SJSA1 (cell line): Measurements from ENCODE around the gene ELAC2. TPM values are rescaled to one million over a fixed set of nuclear protein-coding genes. Genes with fewer than 3 reads are reported as not detected.

ENCODE experiments used
- DNase-seq, 2 experiments: peaks; one replicate each; pipeline ENCODE4 v3.0.0-alpha.2; 2015 to 2020; ENCODE audit warnings: low spot score in 2 of 2, low read depth in 1 of 2
- H3K27ac ChIP-seq: fragments of 250-450 bp; sonication (Bioruptor Pico); 2 replicates; pipeline ENCODE4 v1.5.1; 2020; ENCODE audit warnings: mild to moderate bottlenecking, moderate library complexity
- H3K27me3 ChIP-seq: fragments of 250-450 bp; sonication (Bioruptor Pico); replicated peaks from 2 replicates; pipeline ENCODE4 v1.5.1; 2020; ENCODE audit warnings: mild to moderate bottlenecking, moderate library complexity
- H3K36me3 ChIP-seq: fragments of 250-450 bp; sonication (Bioruptor Pico); 2 replicates; pipeline ENCODE4 v1.5.1; 2020; ENCODE audit warnings: mild to moderate bottlenecking
- H3K4me1 ChIP-seq: fragments of 250-450 bp; sonication (Bioruptor Pico); replicated peaks from 2 replicates; pipeline ENCODE4 v1.6.1; 2021; ENCODE audit warnings: mild to moderate bottlenecking
- H3K4me3 ChIP-seq: fragments of 250-450 bp; sonication (Bioruptor Pico); 2 replicates; pipeline ENCODE4 v1.5.1; 2020; ENCODE audit warnings: mild to moderate bottlenecking
- H3K9me3 ChIP-seq: fragments of 250-450 bp; sonication (Bioruptor Pico); replicated peaks from 2 replicates; pipeline ENCODE4 v1.5.1; 2020; ENCODE audit warnings: mild to moderate bottlenecking
- total RNA-seq: library from RNA; depleted of rRNA; stranded (reverse); fragments of >200 nt; shearing (Covaris generic); gene quantifications from 2 replicates; pipeline ENCODE4 v1.2.3, GENCODE V29; 2014

Gene ELAC2
- total RNA-seq, 1 experiment from 2014 or later = 55.7 TPM

DNA sequence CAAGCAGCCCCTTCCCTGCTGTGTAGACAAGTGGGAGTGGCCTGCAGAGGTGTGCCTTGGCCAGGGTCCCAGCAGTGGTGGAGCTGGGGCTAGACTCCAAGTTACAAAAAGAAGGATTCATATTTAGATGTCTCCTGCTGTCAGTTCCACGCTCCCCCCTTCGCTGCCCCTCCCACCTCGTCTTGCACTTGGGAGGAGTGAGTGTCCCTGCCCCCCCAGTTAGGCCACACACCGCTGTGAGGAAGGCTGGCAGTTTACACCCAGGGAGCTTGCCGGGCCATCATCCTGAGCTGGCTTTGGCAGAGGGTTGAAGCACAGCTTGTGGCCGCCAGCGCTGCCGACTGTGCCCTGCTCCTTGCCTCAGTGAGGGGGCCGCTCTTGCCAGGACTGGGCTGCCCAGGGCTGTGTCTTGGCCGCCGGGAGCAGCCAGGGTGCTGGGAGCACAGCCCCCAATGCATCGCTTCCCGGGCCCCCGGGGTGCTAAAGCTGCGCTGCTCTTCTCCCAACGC lies 44.3 kb downstream of the ELAC2 start:
- Histone ChIP-seq H3K9me3 (no peaks in the 10 kb centered on the region), H3K4me3 (peak overlapping the region; percentile 21), H3K27ac (no peak overlapping the region), H3K27me3 (no peaks in the 10 kb centered on the region), H3K36me3 (no peaks in the 10 kb centered on the region), H3K4me1 (peaks cover 8% of the 10 kb centered on the region)
- no peak for DNase-seq

DNA sequence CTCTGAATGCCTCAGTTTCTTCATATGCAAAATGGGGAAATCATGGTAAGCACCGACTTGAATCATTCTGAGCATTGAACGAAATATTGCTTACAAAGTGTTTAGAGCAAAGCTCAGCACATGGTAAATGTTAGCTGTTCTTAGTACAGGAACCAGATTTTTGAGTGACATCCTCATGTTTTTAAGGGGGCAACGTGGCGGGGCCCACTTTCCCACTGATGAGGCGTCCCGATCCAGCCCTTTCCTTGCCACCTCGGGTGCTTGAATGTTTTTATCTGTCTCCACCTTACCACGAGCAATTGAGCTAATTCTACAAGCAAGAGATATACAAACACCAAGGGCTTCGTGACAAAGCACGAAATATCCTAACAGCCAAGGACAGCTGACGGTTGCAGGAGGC lies 49.9 kb downstream of the ELAC2 start:
- H3K27me3 ChIP-seq = no peaks in the 10 kb centered on the region

DNA sequence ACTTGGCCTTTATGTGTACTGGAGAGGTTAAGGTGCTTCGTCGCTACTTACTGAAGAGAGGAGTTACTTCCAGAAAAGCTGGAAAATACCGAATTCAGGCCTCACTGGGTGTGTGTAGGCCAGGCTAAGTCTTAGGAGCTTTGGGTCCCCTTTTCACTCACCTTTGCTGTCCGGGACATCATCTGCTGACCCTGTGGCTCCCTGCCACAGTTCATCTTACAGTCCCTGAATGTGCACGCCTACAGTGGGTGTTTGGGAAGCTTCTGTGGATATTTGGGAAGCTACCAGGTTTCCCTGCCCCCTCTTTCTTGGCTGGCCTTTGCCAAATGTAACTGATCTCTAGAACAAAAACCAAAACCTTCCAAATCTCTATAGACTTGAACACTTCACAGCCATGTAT lies 51.4 kb downstream of the ELAC2 start:
- H3K27ac ChIP-seq = no peak overlapping the region
- no peaks in the 10 kb centered on the region for H3K36me3 ChIP-seq

More for the DNA sequence above, 49.9 kb downstream of the ELAC2 start:
- no peak for DNase-seq
- Histone ChIP-seq H3K9me3 (no peaks in the 10 kb centered on the region), H3K4me3 (no peak overlapping the region), H3K36me3 (no peaks in the 10 kb centered on the region), H3K4me1 (no peaks in the 10 kb centered on the region), H3K27ac (no peak overlapping the region)

DNA sequence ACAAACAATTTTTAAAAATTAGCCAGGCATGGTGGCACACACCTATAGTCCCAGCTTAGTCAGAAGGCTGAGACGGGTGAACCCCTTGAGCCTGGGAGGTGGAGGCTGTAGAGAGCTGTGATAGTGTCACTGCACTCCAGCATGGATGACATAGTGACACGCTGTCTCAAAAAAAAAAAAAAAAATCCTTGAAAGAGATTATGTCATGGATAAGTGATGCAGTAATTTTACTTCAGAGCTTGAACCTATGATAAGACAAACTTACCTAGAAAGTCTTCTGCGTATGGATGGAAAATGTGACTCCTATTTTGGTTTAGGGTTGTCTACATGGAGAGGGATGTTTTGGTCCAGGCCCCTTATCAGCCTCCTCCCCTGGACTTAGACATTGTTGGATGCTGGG lies 51.8 kb downstream of the ELAC2 start:
- H3K27me3 ChIP-seq = no peaks in the 10 kb centered on the region
- H3K4me1 ChIP-seq = no peaks in the 10 kb centered on the region
- no peak overlapping the region for H3K4me3 ChIP-seq
- no peaks in the 10 kb centered on the region for H3K9me3 ChIP-seq
- no peaks in the 10 kb centered on the region for H3K36me3 ChIP-seq
- DNase-seq = no peak
- no peak overlapping the region for H3K27ac ChIP-seq

More for the DNA sequence above, 51.4 kb downstream of the ELAC2 start:
- no peaks in the 10 kb centered on the region for H3K27me3 ChIP-seq
- H3K9me3 ChIP-seq = no peaks in the 10 kb centered on the region
- H3K4me3 ChIP-seq = no peak overlapping the region
- DNase-seq = no peak
- H3K4me1 ChIP-seq = no peaks in the 10 kb centered on the region

DNA sequence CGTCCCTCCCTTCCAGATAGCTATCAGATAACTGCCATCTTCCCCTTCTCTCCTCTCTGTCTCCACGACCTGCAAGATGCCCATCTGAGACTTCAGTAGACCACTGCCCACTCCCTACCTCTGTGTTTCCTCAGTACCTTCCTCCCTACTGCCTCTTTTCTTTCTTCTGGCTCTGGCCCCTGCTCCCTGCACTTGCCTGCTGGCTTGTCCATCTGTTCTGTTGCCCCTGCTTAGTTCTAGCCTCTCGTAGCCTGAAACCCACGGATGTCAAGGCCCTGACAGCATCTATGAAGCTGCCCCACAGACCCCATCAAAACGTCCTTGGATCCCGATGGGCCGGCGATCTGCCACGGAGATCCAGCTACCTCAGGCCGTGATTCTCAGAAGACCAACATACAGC lies 53.0 kb downstream of the ELAC2 start:
- Histone ChIP-seq H3K4me1 (no peaks in the 10 kb centered on the region), H3K27me3 (no peaks in the 10 kb centered on the region), H3K36me3 (no peaks in the 10 kb centered on the region), H3K9me3 (no peaks in the 10 kb centered on the region), H3K27ac (no peak overlapping the region), H3K4me3 (no peak overlapping the region)
- no peak for DNase-seq

DNA sequence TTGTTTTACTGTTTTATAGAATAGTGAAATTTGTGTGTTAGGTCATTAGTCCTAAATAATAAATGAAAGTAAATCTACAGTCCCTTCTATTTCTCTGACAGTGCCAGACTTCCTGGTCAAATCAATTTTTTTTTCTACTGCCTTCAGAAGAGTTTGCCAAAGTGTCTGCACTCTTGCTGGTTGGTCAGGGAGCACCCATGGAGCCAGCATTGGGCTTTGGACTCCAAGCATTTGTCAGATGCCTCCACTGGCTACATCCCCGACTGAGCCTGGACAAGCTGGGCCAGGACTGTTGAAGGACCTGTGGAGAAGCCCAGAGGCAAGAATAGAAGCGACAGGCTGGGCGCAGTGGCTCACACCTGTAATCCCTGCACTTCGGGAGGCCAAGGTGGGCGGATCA lies 53.7 kb downstream of the ELAC2 start:
- DNase-seq = no peak
- no peaks in the 10 kb centered on the region for H3K36me3 ChIP-seq

DNA sequence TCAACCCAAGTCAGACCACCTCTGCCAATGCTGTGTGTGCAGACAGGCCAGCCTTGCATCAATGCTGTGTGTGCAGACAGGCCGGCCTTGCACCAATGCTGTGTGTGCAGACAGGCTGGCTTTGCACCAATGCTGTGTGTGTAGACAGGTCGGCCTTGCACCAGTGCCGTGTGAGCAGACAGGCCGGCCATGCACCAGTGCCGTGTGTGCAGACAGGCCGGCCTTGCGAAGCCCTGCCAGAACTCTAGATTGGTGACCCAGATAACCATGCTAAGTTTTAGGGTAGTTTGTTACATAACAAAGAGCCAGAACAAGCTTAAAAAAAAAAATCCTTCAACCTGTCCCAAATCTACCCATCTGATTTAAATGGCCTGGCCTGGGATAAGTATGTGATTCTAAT lies 54.3 kb downstream of the ELAC2 start:
- Histone ChIP-seq H3K27me3 (no peaks in the 10 kb centered on the region), H3K4me1 (no peaks in the 10 kb centered on the region), H3K4me3 (no peak overlapping the region), H3K9me3 (no peaks in the 10 kb centered on the region), H3K36me3 (no peaks in the 10 kb centered on the region), H3K27ac (no peak overlapping the region)
- DNase-seq = no peak

More for the DNA sequence above, 53.7 kb downstream of the ELAC2 start:
- Histone ChIP-seq H3K4me3 (no peak overlapping the region), H3K9me3 (no peaks in the 10 kb centered on the region), H3K4me1 (no peaks in the 10 kb centered on the region), H3K27ac (no peak overlapping the region), H3K27me3 (no peaks in the 10 kb centered on the region)

DNA sequence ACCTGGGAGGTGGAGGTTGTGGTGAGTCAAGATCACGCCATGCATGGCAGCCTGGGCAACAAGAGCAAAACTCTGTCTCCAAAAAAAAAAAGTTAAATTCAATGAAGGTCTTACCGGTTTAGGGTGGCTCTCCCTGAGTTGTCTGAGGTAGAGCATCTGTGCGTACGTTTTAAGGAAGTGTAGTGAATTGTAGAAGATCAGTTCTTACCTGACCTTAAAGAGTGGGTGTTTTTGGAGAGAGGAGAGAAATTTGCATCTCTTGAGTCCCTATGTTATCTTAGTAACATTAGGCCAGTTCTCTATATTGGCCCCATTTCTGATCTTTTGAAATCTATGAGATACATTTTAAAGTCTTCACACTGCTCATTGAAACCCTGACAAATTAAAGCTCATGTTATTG lies 56.2 kb downstream of the ELAC2 start:
- Histone ChIP-seq H3K4me1 (no peaks in the 10 kb centered on the region), H3K27ac (no peak overlapping the region), H3K36me3 (no peaks in the 10 kb centered on the region), H3K9me3 (no peaks in the 10 kb centered on the region), H3K4me3 (no peak overlapping the region), H3K27me3 (no peaks in the 10 kb centered on the region)
- no peak for DNase-seq

DNA sequence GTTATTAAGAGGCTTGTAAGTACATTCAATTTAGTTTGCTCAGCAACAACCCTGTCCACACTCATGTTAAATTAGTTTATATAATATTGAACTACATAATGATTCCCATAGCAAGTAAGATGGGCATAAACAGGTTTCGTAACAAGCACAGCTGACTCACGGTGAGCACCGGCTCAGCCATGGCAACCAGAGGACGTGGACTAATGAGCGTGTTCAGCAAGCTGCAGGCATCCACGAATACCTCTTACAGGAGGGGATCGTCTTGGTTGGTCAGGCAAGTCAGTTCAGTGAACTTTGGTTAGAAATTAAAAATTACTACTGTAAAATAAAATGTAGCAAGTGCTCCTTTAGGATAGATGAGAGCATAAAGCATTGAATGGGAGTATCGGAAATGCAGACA lies 58.4 kb downstream of the ELAC2 start:
- H3K27ac ChIP-seq = no peak overlapping the region
- no peaks in the 10 kb centered on the region for H3K36me3 ChIP-seq
- H3K4me3 ChIP-seq = no peak overlapping the region
- DNase-seq = no peak
- H3K9me3 ChIP-seq = no peaks in the 10 kb centered on the region
- H3K4me1 ChIP-seq = no peaks in the 10 kb centered on the region
- H3K27me3 ChIP-seq = no peaks in the 10 kb centered on the region

DNA sequence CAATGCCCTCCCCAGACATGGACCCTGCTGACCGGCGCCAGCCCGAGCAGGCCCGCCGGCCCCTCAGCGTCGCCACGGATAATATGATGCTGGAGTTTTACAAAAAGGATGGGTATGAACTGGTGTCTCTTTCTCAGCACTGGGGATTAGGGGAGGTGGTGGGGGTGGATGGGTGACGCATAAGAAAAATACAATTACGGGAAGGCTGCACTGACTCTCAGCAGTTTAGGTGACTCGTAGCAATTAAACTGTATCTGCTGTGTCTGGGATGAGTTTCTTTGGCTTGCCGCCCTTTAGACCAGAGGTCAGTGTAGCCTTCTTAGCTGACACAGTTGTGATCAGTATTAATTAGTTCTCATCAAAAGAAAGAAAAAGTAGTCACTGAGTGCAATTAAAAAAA lies 59.0 kb downstream of the ELAC2 start:
- Histone ChIP-seq H3K4me1 (no peaks in the 10 kb centered on the region), H3K9me3 (no peaks in the 10 kb centered on the region), H3K27ac (no peak overlapping the region), H3K4me3 (no peak overlapping the region), H3K36me3 (no peaks in the 10 kb centered on the region), H3K27me3 (no peaks in the 10 kb centered on the region)
- no peak for DNase-seq

DNA sequence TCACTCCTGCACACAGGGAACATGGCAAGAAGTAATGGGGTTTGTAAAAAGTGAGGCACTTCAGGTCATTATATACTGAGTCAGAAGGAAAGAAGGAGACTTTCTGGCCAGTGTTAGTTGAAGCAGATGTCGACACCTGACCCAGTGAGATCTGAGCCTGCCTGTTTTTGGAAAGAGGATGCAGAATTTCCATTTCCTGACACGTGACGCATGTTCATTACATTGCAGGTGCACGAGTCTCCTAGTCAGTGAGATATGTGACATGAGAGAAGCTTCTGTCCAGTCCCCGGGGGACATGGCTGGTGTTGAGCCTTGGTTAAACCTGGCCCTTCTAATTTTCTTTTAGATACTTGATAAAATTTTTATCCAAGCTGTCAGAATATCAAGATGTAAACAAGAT lies 62.3 kb downstream of the ELAC2 start:
- Histone ChIP-seq H3K4me3 (no peak overlapping the region), H3K27me3 (no peaks in the 10 kb centered on the region), H3K27ac (no peak overlapping the region), H3K4me1 (no peaks in the 10 kb centered on the region), H3K36me3 (no peaks in the 10 kb centered on the region), H3K9me3 (no peaks in the 10 kb centered on the region)
- no peak for DNase-seq

DNA sequence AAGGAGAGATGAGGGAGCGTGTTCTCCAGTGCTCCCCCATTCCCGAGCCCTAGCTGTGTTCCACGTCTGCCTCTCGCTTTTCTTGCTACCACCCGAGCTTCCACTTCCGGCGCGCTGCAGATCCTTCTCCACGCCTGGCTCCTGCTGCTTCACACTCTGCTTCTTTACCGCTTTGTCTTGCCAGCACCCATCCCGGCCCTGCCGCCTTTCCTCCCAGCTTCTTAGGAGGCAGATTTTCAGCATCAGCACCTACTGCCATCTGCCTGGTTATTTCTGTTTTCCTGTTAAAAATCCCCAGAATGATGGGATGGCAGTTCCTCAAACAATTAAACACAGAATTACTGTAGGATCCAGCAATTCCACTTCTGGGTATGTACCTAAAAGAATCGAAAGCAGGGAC lies 64.7 kb downstream of the ELAC2 start:
- Histone ChIP-seq H3K27me3 (no peaks in the 10 kb centered on the region), H3K4me3 (no peak overlapping the region), H3K27ac (no peak overlapping the region), H3K9me3 (no peaks in the 10 kb centered on the region), H3K36me3 (no peaks in the 10 kb centered on the region), H3K4me1 (no peaks in the 10 kb centered on the region)
- DNase-seq = no peak

DNA sequence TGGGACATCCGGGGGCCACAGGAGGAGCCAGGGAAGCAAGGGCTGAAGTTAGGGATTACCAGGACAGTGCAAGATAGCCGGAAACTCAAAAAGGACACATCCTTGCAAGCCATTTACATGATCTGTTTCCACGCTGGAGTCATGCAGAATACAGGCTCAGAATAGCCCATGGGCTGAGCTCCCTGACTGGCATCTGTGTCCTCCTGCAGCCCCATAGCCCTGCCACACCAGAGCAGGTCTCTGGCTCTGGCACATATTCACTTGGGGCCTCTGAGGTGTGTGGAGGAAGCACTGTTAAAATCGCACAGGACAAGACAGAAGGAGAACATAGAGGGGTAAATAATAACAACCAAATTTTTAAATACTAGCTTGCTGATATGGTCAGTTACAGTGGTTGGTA lies 65.8 kb downstream of the ELAC2 start:
- Histone ChIP-seq H3K4me3 (no peak overlapping the region), H3K36me3 (no peaks in the 10 kb centered on the region), H3K27me3 (no peaks in the 10 kb centered on the region), H3K9me3 (no peaks in the 10 kb centered on the region), H3K27ac (no peak overlapping the region), H3K4me1 (no peaks in the 10 kb centered on the region)
- DNase-seq = no peak

DNA sequence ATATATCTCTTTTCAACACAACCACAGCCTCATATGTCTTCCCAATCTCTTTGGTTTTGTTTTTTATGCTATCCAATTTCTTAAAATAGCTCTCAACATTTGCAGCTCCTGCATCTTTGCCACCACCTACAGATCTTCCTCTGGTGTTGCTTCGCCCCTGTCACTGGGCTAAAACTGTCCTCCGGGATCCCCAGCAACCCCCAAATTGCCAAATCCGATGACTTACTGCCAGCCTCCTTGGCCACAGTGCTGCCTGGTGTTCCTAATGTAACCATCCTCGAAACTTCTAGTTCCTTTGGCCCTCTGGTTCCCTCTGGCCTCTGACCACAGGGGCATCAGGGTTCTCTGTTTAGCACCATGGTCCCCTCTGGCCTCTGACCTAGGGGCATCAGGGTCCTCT lies 70.8 kb downstream of the ELAC2 start:
- Histone ChIP-seq H3K4me1 (no peaks in the 10 kb centered on the region), H3K4me3 (no peak overlapping the region), H3K27ac (no peak overlapping the region), H3K9me3 (no peaks in the 10 kb centered on the region), H3K27me3 (no peaks in the 10 kb centered on the region), H3K36me3 (no peaks in the 10 kb centered on the region)
- no peak for DNase-seq
